NCI-H1417 (cell line): ENCODE data around the gene BSN.

Experiments used
- DNase-seq, 3 experiments: peaks; one replicate each; lab custom pipeline; 2025; lab: John Stamatoyannopoulos, UW

The BSN gene

DNA sequence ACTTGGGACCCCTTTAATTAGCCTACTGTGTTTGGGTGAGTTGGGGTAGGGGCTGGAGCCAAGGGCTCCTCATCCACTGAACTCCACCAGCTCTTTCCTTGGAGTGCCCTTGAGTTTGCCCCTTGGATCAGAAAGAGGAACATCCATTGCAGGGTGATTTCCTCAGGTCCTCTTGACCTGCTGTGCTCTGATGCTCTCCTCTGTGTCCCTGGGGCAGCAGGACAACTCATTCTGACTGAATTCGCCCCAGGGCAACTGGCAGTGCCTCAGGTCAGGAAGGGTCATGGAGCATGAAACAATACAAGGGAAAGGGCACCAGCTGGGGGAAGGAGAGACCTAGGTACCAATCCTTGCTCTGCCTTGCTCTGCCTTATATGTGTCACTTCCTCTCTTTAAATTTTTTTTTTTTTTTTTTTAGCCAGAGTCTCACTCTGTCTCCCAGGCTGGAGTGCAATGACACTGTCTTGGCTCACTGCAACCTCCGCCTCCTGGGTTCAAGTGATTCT is 47.8 kb downstream of the BSN start:
- no peak for DNase-seq

DNA sequence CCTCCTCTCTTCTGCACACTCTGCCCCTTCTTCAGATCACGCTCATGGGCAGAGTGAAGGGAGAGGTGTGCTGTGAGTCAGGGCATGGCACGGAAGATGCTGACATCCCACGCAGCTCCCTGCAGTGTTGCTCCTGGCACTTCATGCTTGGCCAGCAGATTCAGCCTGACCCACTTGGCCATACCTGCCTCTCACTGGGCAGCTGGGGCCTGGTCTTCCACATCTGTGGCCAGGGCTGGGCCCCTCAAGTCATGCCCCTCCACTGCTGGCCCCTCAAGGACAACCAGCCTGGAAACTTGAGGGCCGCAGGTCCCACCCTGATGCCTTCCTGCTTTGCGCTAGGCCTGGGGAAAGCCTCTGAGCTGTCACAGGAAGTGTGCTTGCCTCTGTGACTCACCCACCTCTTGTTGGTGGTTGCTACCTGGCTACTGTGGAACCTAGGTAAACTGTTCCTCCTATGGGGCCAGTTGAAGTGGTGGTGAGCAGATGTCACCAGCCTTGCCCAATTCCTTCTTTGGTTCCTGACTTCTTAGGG is 48.7 kb downstream of the BSN start:
- DNase-seq: no peak

DNA sequence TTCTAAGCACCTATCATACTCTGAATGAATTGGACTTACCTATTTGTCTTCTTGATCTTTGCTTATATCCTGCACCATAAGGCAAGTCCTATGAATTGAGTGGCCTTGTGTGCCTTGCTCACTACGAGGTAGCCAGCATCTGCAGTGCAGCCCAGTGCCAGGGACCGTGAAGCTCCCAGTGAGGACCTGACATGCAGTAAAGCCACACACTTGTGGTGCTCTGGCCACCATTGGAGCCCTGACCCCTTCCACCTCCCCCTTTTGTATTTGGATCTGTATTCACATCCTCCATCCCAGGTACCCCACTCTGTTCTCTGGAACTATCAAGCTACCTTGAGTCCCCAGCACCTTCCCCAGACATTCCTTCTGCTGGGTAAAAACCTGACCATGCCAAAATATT is 52.1 kb downstream of the BSN start:
- peak in 1 of 3 experiments; percentile 3 for DNase-seq

DNA sequence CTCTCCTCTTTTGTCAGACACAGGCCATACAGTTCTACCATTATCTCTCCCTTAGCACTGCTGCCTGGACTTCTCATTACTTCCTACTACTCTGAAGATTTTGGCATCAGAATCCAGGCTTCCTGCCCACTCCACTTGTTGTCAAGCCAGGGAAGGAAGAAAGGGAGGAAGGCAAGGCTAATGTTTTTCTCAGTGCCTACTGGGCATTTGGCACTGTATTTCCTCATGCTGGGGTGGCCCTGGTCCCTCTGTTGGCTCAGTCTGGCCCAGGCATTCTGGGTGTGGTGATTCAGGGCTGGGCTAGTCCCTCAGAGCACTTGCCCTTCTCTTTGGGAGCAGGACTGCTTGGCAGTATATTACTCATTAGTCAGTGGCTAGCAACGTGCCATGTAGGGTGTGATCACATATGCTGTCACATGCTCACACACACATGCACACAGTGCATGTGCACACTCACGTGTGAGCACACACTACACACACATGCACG is 52.9 kb downstream of the BSN start:
- no peak for DNase-seq

DNA sequence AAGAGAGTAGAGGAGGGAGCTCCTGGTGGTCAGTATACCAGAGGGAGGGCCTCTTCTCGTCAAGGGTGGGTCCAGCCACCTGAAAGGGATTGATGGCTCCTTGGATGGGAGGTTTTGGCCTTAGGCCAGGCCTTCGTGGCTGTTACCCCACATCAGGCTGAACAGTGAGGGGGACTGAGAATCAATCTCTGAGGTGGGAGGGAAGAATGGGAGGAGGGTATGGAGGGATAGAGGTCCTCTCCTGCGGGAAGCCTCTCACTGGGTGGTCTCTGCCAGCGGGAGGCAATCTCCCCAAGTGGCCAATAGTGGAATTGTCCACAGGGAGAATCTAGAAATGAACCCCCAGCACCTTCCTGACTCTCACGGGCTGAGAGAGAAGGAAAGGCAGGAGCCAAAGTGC is 53.5 kb downstream of the BSN start:
- DNase-seq: no peak

DNA sequence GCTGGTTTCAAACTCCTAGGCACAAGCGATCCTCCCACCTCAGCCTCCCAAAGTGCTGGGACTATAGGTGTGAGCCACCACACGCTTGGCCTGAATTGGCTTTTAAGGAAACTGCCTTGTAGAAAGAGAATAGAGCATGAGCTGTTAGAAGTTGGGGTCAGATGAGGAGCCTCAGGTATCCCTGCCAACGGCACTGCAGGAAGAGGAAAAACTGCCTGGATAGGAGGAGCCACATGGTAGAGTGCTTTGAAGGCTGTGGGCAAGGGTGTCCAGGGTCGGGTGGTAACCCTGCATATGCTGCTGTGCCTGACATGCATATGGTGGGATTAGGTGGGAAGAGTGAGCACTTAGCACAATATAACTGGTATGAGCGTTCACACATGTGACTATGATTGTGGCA is 55.0 kb downstream of the BSN start:
- DNase-seq: no peak

DNA sequence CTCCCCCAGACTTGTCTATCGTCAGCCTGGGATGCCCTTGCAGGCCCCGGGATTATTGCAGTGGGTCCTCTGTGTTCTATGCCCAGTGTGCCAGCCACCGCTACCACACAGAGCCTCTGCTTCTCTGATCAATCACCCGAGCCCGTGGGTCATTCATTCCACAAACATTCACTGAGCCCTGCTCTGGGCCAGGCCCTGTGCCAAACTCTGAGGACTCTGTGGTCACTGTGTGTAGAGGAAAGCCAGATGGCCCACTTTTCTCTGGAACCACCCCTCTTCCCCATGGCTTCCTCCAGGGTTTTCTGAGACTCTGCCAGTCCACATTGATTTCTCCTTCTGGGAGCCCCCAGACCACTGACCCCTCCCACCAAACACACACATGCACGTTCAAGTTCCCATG is 55.5 kb downstream of the BSN start:
- no peak for DNase-seq

DNA sequence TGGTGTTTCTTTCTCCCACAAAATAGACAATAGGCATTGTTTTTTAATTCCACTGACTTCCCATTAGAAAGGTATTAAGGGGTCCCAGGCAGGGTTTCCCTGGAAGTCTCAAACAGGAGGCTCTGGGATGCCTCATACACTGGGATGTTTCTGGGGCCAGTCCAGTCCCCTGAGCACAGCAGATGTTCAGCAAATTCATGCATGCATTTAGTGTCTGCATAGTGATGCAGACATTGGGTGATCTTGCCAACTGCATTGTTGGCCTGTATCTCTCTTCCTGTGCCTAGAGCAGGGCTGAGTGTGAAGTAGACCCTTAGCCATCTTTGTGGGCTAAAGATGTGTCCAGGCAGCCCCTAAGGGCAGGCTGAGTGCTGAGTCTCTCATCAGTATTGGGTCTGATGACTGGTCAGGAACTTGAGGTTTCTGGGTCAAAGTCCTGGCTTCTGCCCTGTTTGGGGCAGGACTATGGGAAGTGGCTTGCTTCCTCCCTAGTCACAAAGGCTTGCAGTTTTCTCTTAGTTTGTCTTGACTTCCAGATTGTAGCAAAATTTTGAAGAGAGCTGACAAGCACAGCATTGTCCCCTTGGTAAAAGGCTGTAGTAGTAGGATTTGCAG is 56.5 kb downstream of the BSN start:
- no peak for DNase-seq

DNA sequence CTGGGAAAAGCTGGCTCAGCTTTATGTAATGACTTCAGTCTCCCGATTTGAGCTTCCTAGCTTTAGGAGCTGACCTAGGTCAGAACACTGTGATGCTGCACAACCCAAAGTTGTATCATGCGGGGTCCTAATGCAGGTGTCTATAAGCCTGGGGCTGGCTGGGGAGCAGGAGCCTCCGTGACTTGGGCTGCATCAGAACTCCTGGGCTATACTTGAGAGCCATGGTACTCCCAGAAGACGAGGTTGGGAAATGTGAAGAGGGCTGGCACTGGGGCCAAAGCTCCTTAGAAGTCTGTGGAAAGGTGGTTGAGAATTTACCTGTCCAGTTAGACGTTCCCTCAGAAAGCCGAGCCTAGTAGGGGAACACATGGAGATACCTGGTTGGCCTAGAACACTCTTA is 57.0 kb downstream of the BSN start:
- no peak for DNase-seq

DNA sequence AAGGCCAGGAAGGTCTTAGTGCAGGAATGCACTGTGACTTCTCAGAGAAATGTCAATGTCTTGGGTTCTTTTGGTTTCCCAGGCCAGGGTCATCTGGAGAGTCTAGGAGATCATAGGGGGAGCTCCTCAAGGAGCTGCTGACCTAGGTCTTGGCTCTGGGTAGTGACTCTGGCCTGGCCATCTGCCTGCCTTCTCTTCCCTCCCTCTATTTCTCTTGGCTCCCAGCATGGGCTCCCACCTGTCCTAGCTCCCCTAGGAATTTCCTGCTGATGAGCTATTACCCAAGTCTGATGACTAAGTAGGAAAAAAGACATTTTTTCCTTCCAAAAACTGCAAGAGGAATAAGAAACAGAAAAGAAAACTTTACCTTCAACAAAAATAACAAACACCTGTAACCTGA is 57.4 kb downstream of the BSN start:
- DNase-seq: no peak

DNA sequence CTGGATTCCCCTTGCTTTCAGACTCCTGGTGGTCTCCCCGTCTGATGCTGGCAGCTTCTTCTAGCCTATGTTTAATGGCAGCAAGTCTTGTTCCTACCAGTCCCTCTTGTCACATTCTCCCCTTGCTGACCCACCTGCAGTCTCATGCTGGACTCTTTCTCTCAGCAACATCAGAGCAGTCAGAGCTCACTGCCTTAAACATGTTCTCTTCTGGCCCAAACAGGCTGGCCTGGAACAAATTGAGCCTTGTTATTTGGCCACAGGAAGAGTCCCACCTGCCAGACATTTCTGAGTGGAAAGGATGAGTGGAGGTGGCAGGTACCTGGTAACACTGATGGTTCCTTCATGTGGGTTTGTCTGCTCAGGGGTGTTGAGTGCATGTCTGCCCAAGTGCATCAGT is 60.7 kb downstream of the BSN start:
- DNase-seq: no peak

DNA sequence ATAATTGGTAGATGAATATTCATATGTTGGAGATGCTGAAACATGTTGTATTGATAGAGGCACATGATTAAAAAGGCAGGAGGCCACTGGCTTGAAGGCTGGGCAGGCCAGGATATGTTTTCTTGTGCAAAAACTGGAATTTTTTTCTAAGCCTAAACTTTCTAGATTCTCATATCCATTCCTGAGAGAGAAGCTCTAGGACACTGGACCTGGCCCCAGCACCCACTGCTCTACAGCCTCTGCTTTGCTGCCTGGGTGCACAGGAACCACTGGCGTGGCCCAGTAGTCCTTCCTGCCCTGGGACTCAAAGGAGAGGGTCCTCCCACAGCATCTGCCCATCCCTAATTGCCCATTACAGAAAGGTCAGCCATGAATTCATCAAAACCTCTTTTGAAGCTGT is 61.8 kb downstream of the BSN start:
- DNase-seq: no peak

DNA sequence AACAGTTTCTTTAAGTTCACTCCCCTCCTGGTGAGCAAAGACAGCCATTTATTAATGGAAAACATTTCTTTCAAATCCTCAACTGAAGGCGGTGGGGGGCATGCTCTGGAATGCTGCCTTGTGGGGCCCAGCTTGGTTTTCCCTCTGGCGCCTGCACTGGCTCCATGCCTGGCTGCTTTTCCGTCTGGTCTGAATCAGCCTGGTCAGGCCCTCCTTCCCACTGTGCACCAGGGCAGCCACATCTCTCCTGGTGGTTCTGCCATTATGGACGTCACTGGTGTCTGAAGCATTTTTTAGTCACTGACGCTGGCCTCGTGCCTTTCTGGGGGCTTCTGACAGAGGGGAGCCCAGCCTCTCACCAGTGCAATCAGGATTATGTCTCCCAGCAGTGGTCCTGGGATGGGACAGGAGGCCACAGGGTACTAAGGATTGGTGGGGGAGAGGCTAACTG is 62.2 kb downstream of the BSN start:
- no peak for DNase-seq

DNA sequence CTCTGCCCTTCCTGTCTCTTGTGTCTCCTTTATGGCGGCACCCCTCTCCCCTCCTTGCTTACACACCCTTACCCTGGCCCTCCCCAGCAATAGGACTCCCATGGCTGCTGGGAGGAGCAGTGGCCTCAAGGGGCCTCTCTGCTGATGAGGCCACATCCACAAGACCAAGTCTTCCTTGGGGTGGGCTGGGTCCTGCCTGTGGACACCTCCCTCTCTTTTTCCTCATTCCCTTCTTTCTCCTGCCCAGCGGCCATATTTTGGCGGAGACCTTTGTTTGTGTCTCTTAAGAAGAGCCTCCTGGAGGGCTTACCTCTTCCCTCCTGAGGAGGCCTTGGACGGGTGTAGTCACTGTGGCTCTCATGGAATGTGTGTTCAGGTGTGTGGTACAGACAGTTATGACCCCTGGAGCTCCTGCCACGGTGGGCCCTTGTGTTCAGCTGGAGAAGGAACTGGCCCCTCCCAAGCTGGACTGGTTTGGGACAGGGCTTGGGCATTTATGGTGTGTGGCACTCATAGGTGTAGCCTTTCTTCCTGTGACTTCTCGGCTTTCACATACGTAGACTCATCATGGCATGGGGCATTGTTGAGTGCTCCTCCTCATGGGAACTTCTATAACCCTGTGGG is 63.2 kb downstream of the BSN start:
- no peak for DNase-seq

DNA sequence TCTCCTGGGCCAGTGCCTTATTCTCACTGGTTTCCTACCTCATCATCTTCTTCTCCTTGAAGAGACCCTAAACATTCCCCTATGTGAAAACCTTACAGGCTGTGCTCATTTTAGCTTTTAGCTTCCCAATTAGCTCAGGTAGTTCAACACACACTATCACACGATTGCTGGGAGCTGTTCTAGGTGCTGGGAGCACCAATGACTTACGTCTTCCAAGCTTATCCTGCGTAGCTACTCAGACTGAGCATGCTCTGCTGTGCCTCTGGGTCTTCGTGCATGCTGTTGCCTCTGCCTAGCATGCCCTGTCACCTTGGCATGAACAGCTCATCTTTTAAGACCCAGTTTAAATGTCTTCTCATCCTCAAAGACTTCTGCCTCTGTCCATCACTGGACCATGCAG is 64.1 kb downstream of the BSN start:
- no peak for DNase-seq

DNA sequence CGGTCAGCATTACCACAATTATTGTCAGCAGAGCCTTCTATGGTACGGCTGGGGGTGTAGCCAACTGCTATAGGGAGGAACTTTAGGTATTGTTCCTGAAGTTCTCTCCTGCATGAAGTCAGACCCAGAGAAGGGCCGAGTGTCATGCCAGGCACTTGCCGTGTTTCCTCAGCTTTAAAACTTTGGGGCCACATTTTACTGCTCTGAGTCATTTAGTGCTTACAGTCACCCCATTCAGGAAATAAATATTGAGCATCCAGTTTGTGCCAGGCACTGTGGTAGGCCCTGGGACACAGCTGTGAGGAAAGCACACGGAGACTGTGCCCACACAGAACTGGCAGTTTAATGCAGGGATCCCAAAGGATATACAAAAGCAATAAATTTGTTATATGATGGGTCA is 65.4 kb downstream of the BSN start:
- no peak for DNase-seq

DNA sequence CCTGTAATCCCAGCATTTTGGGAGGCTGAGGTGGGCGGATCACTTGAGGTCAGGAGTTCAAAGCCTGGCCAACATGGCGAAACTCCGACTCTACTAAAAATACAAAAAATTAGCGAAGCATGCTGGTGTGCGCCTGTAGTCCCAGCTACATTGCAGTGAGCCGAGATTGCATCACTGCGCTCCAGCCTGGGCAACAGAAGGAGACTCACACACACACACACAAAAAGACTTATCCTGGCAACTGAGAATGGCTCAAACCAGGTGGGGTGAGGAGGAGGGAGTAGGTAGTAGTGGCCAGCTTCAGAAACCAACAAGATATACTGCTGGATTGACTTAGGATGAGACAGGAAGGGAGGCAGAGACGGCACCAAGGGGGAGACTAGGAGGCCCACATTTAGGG is 66.5 kb downstream of the BSN start:
- no peak for DNase-seq

DNA sequence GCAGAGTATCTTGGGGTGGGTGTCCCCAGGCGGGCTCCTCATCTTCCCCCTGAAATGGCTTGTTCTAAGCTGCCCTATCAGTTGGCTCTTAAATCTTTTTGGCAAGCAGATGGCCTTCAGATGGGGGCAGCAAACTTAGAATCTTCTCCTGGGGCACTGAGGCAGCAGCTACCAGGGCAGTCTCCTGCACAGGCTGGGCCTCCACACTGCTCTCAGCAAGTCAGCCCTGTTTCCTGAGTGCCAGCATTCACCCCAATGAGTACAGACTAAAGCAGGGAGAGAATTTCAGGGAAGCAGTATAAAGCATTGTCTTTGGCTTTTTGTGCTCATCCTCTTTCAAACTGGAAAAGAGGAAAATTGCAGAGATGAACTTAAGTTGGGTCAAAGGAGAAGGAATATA is 68.8 kb downstream of the BSN start:
- DNase-seq: no peak

DNA sequence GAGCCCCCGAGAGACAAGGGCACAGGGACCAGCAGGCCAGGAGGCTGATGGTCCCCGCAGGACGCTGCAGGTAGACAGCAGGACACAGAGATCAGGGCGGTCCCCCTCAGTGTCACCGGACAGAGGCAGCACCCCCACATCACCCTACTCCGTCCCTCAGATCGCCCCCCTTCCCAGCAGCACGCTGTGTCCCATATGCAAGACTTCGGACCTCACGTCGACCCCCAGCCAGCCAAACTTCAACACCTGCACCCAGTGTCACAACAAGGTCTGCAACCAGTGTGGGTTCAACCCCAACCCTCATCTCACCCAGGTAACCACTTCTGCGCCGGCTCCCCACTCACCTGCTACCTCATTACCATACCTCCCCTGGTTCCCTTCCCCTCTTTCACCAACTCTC is 70.8 kb downstream of the BSN start:
- no peak for DNase-seq

DNA sequence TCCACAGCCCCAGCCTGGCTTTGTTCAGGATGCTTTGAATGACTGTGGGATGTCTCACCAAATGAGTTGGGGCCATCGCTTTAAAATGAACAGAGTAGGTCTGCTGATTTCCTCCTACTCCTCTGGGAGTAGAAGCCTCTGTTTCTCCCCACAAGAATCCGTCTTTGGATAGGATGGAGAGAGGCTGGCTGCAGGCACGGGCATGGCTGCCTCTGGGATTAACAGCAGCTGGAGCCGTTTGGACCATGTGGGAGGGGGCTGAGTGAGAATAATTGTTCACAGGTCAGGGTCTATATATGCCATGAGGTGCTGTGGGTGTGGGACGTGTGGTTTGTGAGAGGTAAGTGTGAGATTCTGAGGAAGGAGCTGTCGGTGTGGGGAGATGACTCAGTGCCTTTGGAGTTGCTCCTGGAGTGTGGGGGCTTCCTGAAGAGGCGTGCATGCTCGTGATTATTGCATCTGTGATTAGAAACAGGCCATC is 71.9 kb downstream of the BSN start:
- DNase-seq: no peak

DNA sequence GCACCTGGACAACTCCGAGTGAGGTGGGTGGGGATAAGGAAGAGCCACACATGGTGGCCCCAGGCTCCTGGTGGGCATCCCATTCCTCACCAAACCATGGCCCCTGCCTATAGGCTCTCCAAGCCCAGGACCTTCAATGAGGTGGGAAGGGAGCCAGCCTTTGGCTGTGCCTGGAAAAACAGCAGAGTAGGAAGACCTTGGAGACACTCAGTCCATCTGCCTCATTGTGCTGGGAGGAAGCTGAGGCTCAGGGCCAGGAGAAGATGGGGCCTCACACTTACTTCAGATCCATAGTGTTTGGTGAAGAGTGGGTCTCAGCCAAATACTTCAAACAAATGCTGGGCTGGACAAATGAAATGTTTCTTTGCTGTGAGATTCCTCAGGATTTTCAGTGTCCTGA is 72.5 kb downstream of the BSN start:
- no peak for DNase-seq

DNA sequence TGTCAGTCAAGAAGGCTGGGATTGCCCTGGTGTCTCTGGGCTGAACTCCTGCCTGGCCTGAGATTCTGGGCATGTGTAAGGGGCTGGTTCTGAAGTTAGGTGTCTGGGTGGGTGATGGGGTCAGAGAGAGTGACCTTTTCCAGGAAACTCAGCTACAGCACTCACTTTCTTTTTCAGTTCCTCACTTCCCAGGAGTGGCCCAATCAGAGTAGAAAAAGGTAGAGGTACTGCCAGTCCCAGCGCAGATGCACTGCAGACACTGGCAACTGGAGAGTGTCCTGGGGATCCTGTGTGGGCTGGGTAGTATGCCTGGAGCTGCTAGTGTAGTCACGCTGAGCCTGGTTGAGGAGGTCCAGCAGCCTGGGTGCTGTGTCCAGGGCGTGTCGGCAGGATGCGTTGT is 73.4 kb downstream of the BSN start:
- DNase-seq: no peak

DNA sequence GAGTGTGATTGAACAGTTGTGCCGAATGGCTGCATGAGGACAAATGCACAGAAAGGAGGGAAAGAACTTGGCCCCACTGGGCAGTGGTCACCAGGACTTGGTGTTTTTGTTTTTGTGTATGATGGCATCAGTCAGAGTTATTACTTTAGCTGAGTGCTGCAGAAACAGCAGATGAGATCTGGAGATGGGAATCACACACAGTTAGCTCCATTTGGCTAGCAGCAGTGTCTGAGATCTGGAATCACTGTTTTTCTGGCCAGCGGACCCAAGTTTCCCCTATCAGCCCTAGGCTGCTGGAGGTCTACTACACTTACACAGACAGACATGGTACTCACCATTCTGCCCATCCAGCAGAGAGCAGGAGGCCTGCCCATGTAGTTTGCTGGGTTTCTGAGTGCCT is 74.0 kb downstream of the BSN start:
- DNase-seq: no peak

DNA sequence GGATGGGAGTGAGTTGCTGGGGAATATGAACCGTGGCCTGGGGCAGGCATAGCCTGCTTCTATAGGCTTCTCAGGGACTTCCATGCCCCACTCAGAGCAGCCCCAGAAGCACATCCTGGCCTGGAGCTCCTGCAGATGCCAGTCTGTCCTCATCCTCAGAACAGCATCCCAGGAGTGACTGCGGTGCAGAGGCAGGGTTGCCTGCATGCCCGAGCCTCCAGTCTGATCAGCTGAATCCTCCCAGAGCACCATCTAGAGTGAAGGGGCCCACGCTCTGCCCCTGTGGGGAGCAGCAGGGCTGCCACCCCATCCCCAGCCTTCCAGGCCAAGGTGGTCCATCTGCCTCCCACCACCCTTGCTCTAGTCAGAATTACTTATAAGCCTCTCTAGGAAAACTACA is 75.2 kb downstream of the BSN start:
- no peak for DNase-seq
